Measurements from ENCODE around the gene DDTL.

The DDTL gene

DNA sequence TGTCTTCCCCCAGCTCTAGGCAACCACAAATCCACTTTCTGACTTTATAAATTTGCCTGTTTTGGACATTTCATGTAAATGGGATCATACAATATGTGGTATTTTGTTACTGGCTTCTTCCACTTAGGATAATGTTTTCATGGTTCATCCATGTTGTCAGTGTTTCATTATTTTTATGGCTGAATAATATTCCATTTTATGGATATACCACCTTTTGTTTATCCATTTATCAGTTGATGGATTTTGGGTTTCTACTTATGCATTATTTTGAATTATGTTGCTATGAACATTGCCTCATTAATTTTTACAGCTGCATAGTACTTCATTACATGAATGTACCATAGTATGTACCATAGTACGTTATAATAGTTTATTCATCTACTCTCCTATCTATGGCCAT lies 49.5 kb downstream of the DDTL start:
- Histone ChIP-seq H3K4me3 (ENCODE audit: insufficient read length, low read depth) (no peak overlapping the region), H3K36me3 (ENCODE audit: insufficient read depth, insufficient read length, low read length) (no peaks in the 10 kb centered on the region), H3K4me1 (ENCODE audit: insufficient read depth, insufficient read length) (no peaks in the 10 kb centered on the region), H3K27me3 (ENCODE audit: insufficient read depth, insufficient read length) (no peaks in the 10 kb centered on the region), H3K9ac (ENCODE audit: insufficient read length, low read depth) (no peak overlapping the region), H3K9me3 (ENCODE audit: insufficient read depth, low read length) (no peaks in the 10 kb centered on the region)
- DNase-seq (ENCODE audit: low read depth, low spot score), result no peak
- TF ChIP-seq YY1 (IDR thresholded peaks at IDR 0.05; ENCODE audit: insufficient read depth, insufficient read length) (no peak), SUZ12 (IDR thresholded peaks at IDR 0.05; ENCODE audit: extremely low read depth, insufficient read depth, insufficient read length) (no peak), ZNF274 (IDR thresholded peaks at IDR 0.05; ENCODE audit: low read depth, low read length) (no peak)

- TF ChIP-seq ZNF274 (IDR thresholded peaks at IDR 0.05; ENCODE audit: low read depth, low read length) (no peak), YY1 (IDR thresholded peaks at IDR 0.05; ENCODE audit: insufficient read depth, insufficient read length) (no peak), SUZ12 (IDR thresholded peaks at IDR 0.05; ENCODE audit: extremely low read depth, insufficient read depth, insufficient read length) (no peak)
- Histone ChIP-seq H3K4me3 (ENCODE audit: insufficient read length, low read depth) (no peak overlapping the region), H3K9ac (ENCODE audit: insufficient read length, low read depth) (no peak overlapping the region), H3K9me3 (ENCODE audit: insufficient read depth, low read length) (no peaks in the 10 kb centered on the region), H3K27me3 (ENCODE audit: insufficient read depth, insufficient read length) (no peaks in the 10 kb centered on the region), H3K36me3 (ENCODE audit: insufficient read depth, insufficient read length, low read length) (no peaks in the 10 kb centered on the region), H3K4me1 (ENCODE audit: insufficient read depth, insufficient read length) (no peaks in the 10 kb centered on the region)
- DNase-seq (ENCODE audit: low read depth, low spot score), result no peak
Measured at GRCh38 chr22:24021304-24021703, 54.6 kb downstream of the DDTL start.
